ENCODE results near the gene PPP2R3B.

The PPP2R3B gene

DNA sequence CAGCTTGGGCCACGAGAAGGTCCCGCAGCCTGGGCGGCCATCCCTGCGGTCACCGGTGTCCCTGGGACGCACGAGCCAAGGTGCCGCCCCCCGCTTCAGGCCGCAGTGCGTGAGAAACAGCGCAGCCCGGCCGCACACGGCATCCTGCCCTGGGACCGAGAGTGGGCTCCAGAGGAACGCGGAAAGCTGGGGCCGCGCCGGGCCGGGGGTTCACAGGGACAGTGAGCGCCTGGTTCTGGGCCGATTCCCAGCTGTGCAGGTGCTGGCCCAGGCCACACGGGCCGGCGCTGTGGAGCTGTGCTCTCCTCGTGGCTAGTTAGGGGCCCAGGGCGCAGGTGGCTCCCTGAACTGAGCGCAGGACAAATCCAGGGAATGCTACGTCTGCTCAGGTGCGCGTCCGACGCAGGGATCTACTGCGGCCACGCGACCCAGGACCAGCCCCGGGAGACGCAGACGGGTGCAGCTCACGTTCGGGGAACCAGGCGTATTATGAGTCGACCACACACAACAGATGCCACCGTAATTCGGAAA, 42.3 kb downstream of the PPP2R3B start:
- TF ChIP-seq, protein P1, sequence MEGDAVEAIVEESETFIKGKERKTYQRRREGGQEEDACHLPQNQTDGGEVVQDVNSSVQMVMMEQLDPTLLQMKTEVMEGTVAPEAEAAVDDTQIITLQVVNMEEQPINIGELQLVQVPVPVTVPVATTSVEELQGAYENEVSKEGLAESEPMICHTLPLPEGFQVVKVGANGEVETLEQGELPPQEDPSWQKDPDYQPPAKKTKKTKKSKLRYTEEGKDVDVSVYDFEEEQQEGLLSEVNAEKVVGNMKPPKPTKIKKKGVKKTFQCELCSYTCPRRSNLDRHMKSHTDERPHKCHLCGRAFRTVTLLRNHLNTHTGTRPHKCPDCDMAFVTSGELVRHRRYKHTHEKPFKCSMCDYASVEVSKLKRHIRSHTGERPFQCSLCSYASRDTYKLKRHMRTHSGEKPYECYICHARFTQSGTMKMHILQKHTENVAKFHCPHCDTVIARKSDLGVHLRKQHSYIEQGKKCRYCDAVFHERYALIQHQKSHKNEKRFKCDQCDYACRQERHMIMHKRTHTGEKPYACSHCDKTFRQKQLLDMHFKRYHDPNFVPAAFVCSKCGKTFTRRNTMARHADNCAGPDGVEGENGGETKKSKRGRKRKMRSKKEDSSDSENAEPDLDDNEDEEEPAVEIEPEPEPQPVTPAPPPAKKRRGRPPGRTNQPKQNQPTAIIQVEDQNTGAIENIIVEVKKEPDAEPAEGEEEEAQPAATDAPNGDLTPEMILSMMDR (IDR thresholded peaks at IDR 0.05; ENCODE audit: borderline replicate concordance, control extremely low read depth, extremely low read depth, insufficient read depth, missing control alignments): no peak

DNA sequence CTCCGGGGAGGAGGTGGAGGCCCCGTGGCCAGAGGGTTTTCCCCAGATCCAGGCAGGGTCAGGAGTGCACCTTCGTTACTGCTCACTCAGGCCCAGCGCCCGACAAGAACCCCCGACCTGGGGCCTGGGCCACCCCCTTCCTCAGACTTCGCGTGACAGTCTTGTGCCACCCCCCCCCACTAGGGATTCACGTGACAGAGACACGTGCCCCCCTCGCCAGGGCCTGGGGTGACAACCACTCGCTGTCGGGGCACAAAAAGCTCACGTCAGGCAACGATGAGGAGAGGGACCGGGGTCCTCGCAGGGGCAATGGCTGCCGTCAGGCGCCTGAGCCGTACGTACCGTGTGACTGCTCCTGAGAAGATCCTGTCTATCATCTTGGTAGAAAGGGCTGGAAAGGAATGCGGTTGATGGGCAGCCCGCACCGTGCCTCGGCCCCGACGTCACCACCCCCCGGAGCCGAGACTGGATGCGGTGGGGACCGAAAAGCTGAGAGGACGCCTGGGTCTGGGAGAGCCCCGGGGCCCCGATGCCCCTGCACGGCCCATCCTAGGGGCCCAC, 45.1 kb downstream of the PPP2R3B start:
- in situ Hi-C loops (cut with MboI; ENCODE audit: low sequenced_read_pairs, unreplicated experiment): no loop called here
- TF ChIP-seq, protein P1 (IDR thresholded peaks at IDR 0.05; ENCODE audit: borderline replicate concordance, control extremely low read depth, extremely low read depth, insufficient read depth, missing control alignments): no peak
- DNase-seq (ENCODE audit: low spot score): no peak

More for the DNA sequence above, 42.3 kb downstream of the PPP2R3B start:
- in situ Hi-C loops (cut with MboI; ENCODE audit: low sequenced_read_pairs, unreplicated experiment): no loop called here
- no peak for DNase-seq (ENCODE audit: low spot score)

DNA sequence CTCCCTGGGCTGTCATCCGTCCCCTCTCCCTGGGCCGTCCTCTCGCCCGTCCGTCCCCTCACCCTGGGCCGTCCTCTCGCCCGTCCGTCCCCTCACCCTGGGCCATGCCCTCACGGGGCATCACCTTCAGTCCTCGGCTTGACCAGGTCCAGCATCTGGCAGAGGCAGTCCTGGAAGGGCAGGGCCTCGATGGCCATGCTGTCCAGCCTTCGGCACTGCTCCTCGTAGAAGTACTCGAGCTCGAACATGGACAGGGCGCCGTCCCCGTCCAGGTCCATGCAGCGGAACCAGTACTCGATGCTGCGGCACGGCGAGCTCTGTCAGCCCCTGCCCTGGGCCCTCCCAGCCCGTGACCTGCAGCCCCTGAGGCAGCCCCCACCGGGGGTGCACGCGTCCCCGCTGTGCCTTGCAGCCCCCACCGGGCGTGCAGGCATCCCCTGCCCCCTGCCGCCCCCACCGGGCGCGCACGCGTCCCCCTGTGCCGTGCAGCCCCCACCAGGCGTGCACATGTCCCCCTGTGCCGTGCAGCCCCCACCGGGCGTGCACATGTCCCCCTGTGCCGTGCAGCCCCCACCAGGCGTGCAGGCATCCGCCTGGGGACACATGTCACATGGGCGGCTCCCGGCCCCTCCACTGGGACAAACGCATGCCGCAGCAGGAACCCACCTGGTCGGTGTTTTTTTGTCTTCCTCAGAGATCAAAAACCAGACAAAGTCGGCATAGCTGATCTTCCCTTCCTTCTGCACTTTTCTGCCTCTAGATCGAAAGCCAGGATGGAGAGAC, 45.9 kb downstream of the PPP2R3B start:
- DNase-seq (ENCODE audit: low spot score): no peak
- TF ChIP-seq, protein P1 (IDR thresholded peaks at IDR 0.05; ENCODE audit: borderline replicate concordance, control extremely low read depth, extremely low read depth, insufficient read depth, missing control alignments): no peak
- in situ Hi-C loops (cut with MboI; ENCODE audit: low sequenced_read_pairs, unreplicated experiment): no loop called here

DNA sequence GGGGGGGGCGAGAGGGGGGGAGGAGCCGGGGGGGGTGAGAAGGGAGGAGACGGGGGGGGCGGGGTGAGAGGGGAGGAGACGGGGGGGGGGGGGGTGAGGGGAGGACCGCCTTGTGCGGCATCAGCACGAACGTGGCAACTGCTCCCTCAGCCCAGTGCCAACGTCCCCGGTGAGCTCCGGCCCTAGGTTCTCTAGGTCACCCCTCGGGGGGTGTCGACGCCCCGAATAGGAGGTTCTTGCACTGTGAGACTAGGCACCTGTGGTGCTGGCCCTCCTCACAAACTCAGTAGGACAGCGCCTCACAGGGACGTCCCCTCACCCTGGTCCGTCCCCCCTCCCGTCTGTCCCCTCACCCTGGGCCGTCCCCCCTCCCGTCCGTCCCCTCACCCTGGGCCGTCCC, 46.6 kb downstream of the PPP2R3B start:
- in situ Hi-C loops (cut with MboI; ENCODE audit: low sequenced_read_pairs, unreplicated experiment): no loop called here
- no peak for DNase-seq (ENCODE audit: low spot score)
- TF ChIP-seq, protein P1 (IDR thresholded peaks at IDR 0.05; ENCODE audit: borderline replicate concordance, control extremely low read depth, extremely low read depth, insufficient read depth, missing control alignments): no peak

DNA sequence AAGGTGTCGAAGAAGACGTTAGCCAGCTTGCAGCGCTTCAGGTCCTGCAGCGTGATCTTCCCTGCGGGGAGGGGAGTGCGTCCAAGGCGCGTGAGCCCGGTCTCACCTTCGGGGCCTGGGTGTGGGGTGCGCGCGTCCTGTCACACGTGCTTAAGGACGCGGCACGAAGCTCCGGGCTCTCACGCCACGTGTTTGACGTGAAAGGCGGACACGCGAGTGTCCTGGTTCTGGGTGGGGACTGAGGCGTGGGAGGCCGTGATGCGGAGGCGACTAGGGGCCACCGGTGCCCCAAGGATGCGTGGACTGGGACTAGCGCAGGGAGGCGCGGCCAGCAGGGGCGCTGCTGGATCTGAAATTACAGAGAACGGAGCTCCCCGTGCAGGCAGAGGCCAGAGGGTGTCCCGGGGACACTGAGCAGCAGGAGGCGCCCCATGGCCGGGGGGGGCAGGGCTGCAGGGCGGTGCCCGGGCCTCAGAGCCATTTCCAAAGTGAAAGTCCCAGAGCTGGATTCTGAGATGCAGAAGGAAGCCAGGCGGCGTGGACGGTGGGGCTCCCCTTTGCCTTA, 47.8 kb downstream of the PPP2R3B start:
- in situ Hi-C loops (cut with MboI; ENCODE audit: low sequenced_read_pairs, unreplicated experiment): no loop called here
- no peak for DNase-seq (ENCODE audit: low spot score)

DNA sequence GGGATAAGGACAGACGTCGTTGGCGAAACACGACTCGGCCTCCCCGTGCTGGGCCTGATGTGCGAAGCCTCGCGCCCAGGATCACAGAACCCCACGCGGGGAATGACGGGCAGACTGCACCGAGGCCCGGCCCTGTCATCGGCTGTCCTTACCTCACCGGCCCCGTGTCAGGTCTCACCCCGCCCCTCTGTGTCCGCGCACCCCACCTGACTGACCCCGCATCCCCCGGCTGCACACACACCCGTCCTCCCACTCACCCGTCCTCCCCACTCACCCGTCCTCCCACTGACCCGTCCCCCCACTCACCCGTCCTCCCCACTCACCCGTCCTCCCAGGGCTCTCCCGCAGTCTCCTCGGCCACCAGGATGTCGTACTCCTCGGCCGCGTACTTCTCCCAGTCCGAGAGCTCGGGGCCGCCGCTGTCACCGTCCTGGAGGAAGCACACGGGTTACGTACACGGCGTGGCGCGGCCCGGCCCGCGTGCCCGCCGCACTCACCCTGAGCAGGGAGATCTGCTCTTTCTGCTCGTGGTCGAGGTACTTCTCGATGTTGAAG, 48.3 kb downstream of the PPP2R3B start:
- TF ChIP-seq, protein P1 (IDR thresholded peaks at IDR 0.05; ENCODE audit: borderline replicate concordance, control extremely low read depth, extremely low read depth, insufficient read depth, missing control alignments): no peak
- in situ Hi-C loops (cut with MboI; ENCODE audit: low sequenced_read_pairs, unreplicated experiment): no loop called here
- no peak for DNase-seq (ENCODE audit: low spot score)

More for the DNA sequence above, 47.8 kb downstream of the PPP2R3B start:
- TF ChIP-seq, protein P1 (IDR thresholded peaks at IDR 0.05; ENCODE audit: borderline replicate concordance, control extremely low read depth, extremely low read depth, insufficient read depth, missing control alignments): no peak

All from GM13976 (cell line).